ENCODE measurements around the gene EEF1AKMT1.

- TF ChIP-seq CTCF (IDR thresholded peaks at IDR 0.05), result no peak
- TF ChIP-seq EP300 (IDR thresholded peaks at IDR 0.05), result no peak
- no peak for TF ChIP-seq POLR2A (IDR thresholded peaks at IDR 0.05)
Measured at GRCh38 chr13:20819715-20820114, 46.0 kb upstream of the EEF1AKMT1 start.

All from ovary (tissue), 3 donors.